ENCODE measurements around the gene ANKRD52.

The ANKRD52 gene

GRCh38 chr12:56241424-56242303 lies 16.5 kb downstream of the ANKRD52 start:
- DNase-seq (ENCODE audit: low spot score): no peak

GRCh38 chr12:56237552-56237951 lies 20.6 kb downstream of the ANKRD52 start:
- DNase-seq (ENCODE audit: low spot score): no peak

- DNase-seq (ENCODE audit: low spot score): no peak
These were observed 21.2 kb downstream of the ANKRD52 start for GRCh38 chr12:56236985-56237384.

- no peak for DNase-seq (ENCODE audit: low spot score)
These were observed 22.1 kb downstream of the ANKRD52 start for GRCh38 chr12:56236091-56236490.

GRCh38 chr12:56234746-56235436 lies 23.3 kb downstream of the ANKRD52 start:
- no peak for DNase-seq (ENCODE audit: low spot score)

GRCh38 chr12:56231184-56231582 lies 27.0 kb downstream of the ANKRD52 start:
- no peak for DNase-seq (ENCODE audit: low spot score)

- peak; percentile 97 for DNase-seq (ENCODE audit: low spot score)
These were observed 27.6 kb downstream of the ANKRD52 start for GRCh38 chr12:56230432-56231183.

- DNase-seq (ENCODE audit: low spot score): no peak
These were observed 28.2 kb downstream of the ANKRD52 start, which contains the start of gene SLC39A5 for GRCh38 chr12:56229916-56230431. Gene SLC39A5 (plus strand): TSS chr12:56230051. CDS start chr12:56231275, 1,224 bp downstream.

GRCh38 chr12:56229082-56229481 lies 29.1 kb downstream of the ANKRD52 start:
- DNase-seq (ENCODE audit: low spot score): no peak

GRCh38 chr12:56224954-56225353 lies 33.2 kb downstream of the ANKRD52 start:
- no peak for DNase-seq (ENCODE audit: low spot score)

- peak; percentile 99 for DNase-seq (ENCODE audit: low spot score)
These were observed 34.0 kb downstream of the ANKRD52 start, which contains the start of gene NABP2 for GRCh38 chr12:56224102-56224701. Gene NABP2 (plus strand): TSS chr12:56224342. CDS start chr12:56224857, 515 bp downstream.

GRCh38 chr12:56223571-56224101 lies 34.5 kb downstream of the ANKRD52 start:
- no peak for DNase-seq (ENCODE audit: low spot score)

- no peak for DNase-seq (ENCODE audit: low spot score)
These were observed 35.7 kb downstream of the ANKRD52 start for GRCh38 chr12:56222531-56222895.

GRCh38 chr12:56221757-56222530 lies 36.2 kb downstream of the ANKRD52 start, which contains the start of gene RNF41:
Gene RNF41 (minus strand): TSS chr12:56221922. CDS start chr12:56214047, 7,875 bp downstream.
- DNase-seq (ENCODE audit: low spot score): peak; percentile 98

GRCh38 chr12:56221232-56221756 lies 36.9 kb downstream of the ANKRD52 start:
- no peak for DNase-seq (ENCODE audit: low spot score)

GRCh38 chr12:56220611-56221231 lies 37.5 kb downstream of the ANKRD52 start:
- no peak for DNase-seq (ENCODE audit: low spot score)

GRCh38 chr12:56219840-56220239 lies 38.3 kb downstream of the ANKRD52 start:
- no peak for DNase-seq (ENCODE audit: low spot score)

GRCh38 chr12:56216461-56216860 lies 41.7 kb downstream of the ANKRD52 start:
- DNase-seq (ENCODE audit: low spot score): no peak

- DNase-seq (ENCODE audit: low spot score): no peak
These were observed 44.3 kb downstream of the ANKRD52 start for GRCh38 chr12:56213878-56214277.

- no peak for DNase-seq (ENCODE audit: low spot score)
These were observed 45.8 kb downstream of the ANKRD52 start for GRCh38 chr12:56212361-56212760.

Measured in HuH-7.5 (cell line).